Muscle layer of duodenum (tissue), 2 donors: ENCODE data around the gene SRRT.

Experiments
- H3K27ac ChIP-seq: one replicate; pipeline ENCODE4 v1.7.0; 2013; ENCODE audit warnings: mild to moderate bottlenecking, low read length
- H3K27me3 ChIP-seq: one replicate; pipeline ENCODE4 v1.7.0; 2013; ENCODE audit warnings: low read depth, mild to moderate bottlenecking, control low read depth, low read length
- H3K36me3 ChIP-seq, 2 donors: one replicate each; pipeline ENCODE4 v1.7.0; 2013; ENCODE audit warnings: low read length in 2 of 2, control low read depth in 1 of 2, mild to moderate bottlenecking in 1 of 2; ENCODE audit not compliant: insufficient read depth in 2 of 2, control insufficient read depth in 1 of 2
- H3K4me1 ChIP-seq, 2 donors: one replicate each; pipeline ENCODE4 v1.7.0; 2013; ENCODE audit warnings: low read length in 2 of 2, mild to moderate bottlenecking in 2 of 2, control low read depth in 1 of 2, moderate library complexity in 1 of 2; ENCODE audit not compliant: insufficient read depth in 2 of 2, control insufficient read depth in 1 of 2
- H3K4me3 ChIP-seq, 2 donors: one replicate each; pipeline ENCODE4 v1.7.0; 2013; ENCODE audit warnings: low read length in 2 of 2, low read depth in 1 of 2, mild to moderate bottlenecking in 1 of 2
- H3K9me3 ChIP-seq, 2 donors: one replicate each; pipeline ENCODE4 v1.7.0; 2013; ENCODE audit warnings: low read length in 2 of 2, control low read depth in 1 of 2, mild to moderate bottlenecking in 1 of 2; ENCODE audit not compliant: control insufficient read depth in 1 of 2
- donor health status: healthy.

Gene SRRT

DNA sequence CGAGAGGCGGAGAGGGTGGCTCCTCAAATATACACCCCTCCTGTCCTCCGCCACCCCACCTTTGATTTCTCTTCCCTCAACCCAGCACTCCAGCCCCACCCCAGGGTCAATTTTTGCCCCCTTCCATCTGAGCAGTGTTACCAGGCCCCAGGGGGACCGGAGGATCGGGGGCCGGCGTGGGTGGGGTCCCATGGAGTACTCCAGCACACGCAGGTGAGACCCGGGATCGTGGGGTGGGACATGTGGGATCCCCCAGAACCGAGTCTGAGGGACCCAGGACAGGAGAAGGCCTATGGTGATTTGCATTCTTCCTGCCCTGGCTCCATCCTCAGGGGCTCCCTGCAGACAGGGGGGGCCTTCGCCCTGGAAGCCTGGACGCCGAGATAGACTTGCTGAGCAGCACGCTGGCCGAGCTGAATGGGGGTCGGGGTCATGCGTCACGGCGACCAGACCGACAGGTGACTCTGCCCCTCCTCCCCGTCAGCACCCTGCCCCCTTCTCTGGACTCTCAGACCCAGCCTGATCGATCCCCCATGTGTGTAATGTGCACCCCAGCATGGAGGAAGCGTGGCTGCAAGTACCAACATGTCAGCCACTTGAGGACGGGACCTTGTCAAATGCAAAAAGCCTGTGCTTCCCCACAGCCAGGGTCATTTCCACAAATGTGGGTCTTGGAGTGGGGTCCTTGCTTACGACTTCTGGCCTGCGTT lies 7.0 kb upstream of the SRRT start:
- Histone ChIP-seq H3K4me1 (peaks cover 10 to 35% of the 10 kb centered on the region in 2 donors), H3K9me3 (no peaks in the 10 kb centered on the region)

DNA sequence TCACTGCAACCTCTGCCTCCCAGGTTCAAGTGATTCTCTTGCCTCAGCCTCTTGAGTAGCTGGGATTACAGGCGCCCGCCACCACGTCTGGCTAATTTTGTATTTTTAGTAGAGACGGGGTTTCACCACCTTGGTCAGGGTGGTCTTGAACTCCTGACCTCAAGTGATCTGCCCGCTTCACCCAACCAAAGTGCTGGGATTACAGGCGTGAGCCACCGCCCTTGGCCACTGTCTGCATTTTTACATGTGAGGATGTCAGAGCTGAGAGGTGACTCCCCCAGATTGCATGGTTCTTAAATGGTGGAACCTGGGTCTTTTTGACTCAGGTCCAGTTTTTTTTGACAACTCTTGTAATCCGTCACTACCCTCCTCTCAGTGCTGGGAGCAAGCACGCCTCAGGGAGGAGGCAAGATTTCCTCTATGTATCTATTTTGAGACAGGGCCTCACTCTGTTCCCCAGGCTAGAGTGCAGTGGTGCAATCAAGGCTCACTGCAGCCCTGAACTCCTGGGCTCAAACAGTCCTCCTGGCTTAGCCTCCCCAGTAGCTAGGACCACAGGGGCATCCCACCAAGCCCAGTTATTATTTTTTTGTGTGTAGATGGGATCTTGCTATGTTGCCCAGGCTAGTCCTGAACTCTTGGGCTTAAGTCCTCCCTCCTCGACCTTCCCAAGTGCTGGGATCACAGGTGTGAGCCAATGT lies 1.2 kb upstream of the SRRT start:
- Histone ChIP-seq H3K4me1 (peaks cover 7 to 43% of the 10 kb centered on the region in 2 donors), H3K27ac (peak overlapping the region; percentile 96), H3K4me3 (peak overlapping the region; percentile 72 to 94)

More for the DNA sequence above, 7.0 kb upstream of the SRRT start:
- Histone ChIP-seq H3K4me3 (peak overlapping the region; percentile 73 to 81), H3K36me3 (peaks cover 10 to 25% of the 10 kb centered on the region in 2 donors), H3K27me3 (no peaks in the 10 kb centered on the region), H3K27ac (peak overlapping the region; percentile 84)

GRCh38 chr7:100874300-100874576 lies 665 bp upstream of the SRRT start:
- Histone ChIP-seq H3K4me3 (peak overlapping the region; percentile 72 to 94), H3K27ac (peak overlapping the region; percentile 96), H3K27me3 (no peaks in the 10 kb centered on the region), H3K36me3 (peaks cover 9 to 31% of the 10 kb centered on the region in 2 donors), H3K9me3 (no peaks in the 10 kb centered on the region), H3K4me1 (peaks cover 7 to 41% of the 10 kb centered on the region in 2 donors)

More for the DNA sequence above, 1.2 kb upstream of the SRRT start:
- H3K36me3 ChIP-seq = peaks cover 9 to 31% of the 10 kb centered on the region in 2 donors
- H3K9me3 ChIP-seq = no peaks in the 10 kb centered on the region
- H3K27me3 ChIP-seq = no peaks in the 10 kb centered on the region

DNA sequence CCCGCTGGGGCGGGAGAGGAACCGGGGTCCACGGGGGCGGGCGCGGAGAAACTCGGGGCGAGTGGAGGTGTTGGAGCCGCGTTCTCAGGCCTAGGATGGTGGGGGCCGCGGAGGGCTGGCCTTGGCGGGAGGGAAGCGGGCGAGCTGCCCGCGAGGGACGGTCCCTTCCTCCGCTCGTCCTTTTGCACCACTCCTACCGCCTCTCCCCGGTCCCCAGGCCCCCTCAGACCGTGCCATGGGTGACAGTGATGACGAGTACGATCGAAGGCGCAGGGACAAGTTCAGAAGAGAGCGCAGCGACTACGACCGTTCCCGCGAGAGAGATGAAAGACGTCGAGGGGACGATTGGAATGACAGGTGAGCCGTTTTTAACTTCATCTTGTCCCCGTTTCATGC lies 451 bp downstream of the SRRT start:
- Histone ChIP-seq H3K9me3 (no peaks in the 10 kb centered on the region), H3K27ac (peak overlapping the region; percentile 96), H3K36me3 (peaks cover 9 to 31% of the 10 kb centered on the region in 2 donors), H3K4me3 (peak overlapping the region; percentile 72 to 94), H3K27me3 (no peaks in the 10 kb centered on the region), H3K4me1 (peaks cover 7 to 41% of the 10 kb centered on the region in 2 donors)

GRCh38 chr7:100878013-100878412 lies 3.1 kb downstream of the SRRT start:
- peaks cover 18 to 24% of the 10 kb centered on the region in 2 donors for H3K36me3 ChIP-seq

DNA sequence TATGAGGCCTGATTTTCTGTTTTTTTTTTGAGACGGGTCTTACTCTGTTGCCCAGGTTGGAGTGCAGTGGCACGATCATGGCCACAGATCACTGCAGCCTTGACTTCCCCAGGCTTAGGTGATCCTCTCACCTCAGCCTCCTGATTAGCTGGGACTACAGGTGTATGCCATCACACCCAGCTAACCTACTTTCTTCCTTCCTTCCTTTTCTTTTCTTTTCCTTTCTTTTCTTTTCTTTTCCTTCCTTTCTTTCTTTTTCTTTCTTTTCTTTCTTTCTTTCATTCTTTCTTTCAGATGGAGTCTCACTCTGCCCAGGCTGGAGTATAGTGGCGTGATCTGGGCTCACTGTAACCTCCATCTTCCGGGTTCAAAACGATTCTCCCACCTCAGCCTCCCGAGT lies 3.8 kb downstream of the SRRT start:
- Histone ChIP-seq H3K36me3 (peaks cover 21 to 27% of the 10 kb centered on the region in 2 donors), H3K9me3 (no peaks in the 10 kb centered on the region), H3K4me1 (peaks cover 7 to 41% of the 10 kb centered on the region in 2 donors), H3K27ac (no peak overlapping the region), H3K27me3 (no peaks in the 10 kb centered on the region), H3K4me3 (no peak overlapping the region)

More at GRCh38 chr7:100878013-100878412, 3.1 kb downstream of the SRRT start:
- Histone ChIP-seq H3K27ac (no peak overlapping the region), H3K9me3 (no peaks in the 10 kb centered on the region), H3K4me3 (no peak overlapping the region), H3K4me1 (peaks cover 7 to 41% of the 10 kb centered on the region in 2 donors), H3K27me3 (no peaks in the 10 kb centered on the region)

DNA sequence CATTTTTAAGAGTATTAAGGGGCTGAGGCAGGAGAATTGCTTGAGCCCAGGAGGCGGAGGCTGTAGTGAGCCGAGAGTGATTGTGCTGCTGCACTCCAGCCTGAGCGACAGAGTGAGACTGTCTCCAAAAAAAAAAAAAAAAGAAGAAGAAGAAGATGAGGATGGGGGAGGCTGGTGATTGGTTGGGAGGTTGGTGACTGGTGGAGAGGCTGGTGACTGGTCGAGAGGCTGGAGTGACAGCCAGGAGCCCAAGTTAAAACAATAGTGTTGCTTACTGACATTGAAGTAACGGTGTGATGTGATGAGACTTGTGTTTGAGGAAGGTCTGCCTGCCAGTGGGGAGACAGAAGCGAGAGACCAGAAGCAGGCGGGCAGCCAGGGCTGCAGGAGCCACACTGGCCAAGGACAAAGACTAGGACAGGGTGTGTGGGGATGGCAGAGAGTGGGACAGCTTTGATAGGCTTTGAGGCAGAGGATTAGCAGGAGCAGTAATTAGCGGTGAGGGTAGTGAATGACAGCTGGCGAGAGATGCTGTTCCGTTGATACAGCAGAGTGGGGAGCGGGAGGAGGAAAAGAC lies 4.9 kb downstream of the SRRT start:
- H3K4me3 ChIP-seq = no peak overlapping the region
- H3K9me3 ChIP-seq = no peaks in the 10 kb centered on the region
- no peak overlapping the region for H3K27ac ChIP-seq
- no peaks in the 10 kb centered on the region for H3K27me3 ChIP-seq
- peaks cover 32 to 38% of the 10 kb centered on the region in 2 donors for H3K36me3 ChIP-seq
- H3K4me1 ChIP-seq = peaks cover 7 to 35% of the 10 kb centered on the region in 2 donors

- Histone ChIP-seq H3K4me1 (peaks cover 7 to 32% of the 10 kb centered on the region in 2 donors), H3K27me3 (no peaks in the 10 kb centered on the region), H3K36me3 (peaks cover 41 to 46% of the 10 kb centered on the region in 2 donors), H3K27ac (no peak overlapping the region), H3K9me3 (no peaks in the 10 kb centered on the region), H3K4me3 (no peak overlapping the region)
Observed at GRCh38 chr7:100880645-100881044, 5.7 kb downstream of the SRRT start.

DNA sequence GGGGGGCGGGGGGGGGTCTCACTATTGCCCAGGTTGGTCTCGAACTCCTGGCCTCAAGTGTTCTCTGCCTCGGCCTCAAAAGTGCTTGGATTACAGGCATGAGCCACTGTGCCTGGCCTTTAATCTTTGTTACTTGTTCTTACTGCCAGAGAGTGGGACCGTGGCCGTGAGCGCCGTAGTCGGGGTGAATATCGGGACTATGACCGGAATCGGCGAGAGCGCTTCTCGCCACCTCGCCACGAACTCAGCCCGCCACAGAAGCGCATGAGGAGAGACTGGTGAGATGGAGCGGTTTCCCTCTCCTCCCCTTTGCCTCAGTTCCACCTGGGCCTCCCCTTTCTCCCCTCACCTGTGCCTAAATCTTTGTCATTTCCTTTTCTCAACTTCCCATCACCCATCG lies 6.2 kb downstream of the SRRT start:
- Histone ChIP-seq H3K27me3 (no peaks in the 10 kb centered on the region), H3K4me1 (peaks cover 7 to 28% of the 10 kb centered on the region in 2 donors), H3K27ac (no peak overlapping the region), H3K4me3 (no peak overlapping the region), H3K9me3 (no peaks in the 10 kb centered on the region), H3K36me3 (peaks cover 46 to 51% of the 10 kb centered on the region in 2 donors)

GRCh38 chr7:100882201-100882600 lies 7.3 kb downstream of the SRRT start:
- Histone ChIP-seq H3K27ac (no peak overlapping the region), H3K36me3 (peaks cover 56 to 61% of the 10 kb centered on the region in 2 donors), H3K4me1 (peaks cover 3 to 17% of the 10 kb centered on the region in 2 donors), H3K27me3 (no peaks in the 10 kb centered on the region), H3K4me3 (no peak overlapping the region), H3K9me3 (no peaks in the 10 kb centered on the region)

DNA sequence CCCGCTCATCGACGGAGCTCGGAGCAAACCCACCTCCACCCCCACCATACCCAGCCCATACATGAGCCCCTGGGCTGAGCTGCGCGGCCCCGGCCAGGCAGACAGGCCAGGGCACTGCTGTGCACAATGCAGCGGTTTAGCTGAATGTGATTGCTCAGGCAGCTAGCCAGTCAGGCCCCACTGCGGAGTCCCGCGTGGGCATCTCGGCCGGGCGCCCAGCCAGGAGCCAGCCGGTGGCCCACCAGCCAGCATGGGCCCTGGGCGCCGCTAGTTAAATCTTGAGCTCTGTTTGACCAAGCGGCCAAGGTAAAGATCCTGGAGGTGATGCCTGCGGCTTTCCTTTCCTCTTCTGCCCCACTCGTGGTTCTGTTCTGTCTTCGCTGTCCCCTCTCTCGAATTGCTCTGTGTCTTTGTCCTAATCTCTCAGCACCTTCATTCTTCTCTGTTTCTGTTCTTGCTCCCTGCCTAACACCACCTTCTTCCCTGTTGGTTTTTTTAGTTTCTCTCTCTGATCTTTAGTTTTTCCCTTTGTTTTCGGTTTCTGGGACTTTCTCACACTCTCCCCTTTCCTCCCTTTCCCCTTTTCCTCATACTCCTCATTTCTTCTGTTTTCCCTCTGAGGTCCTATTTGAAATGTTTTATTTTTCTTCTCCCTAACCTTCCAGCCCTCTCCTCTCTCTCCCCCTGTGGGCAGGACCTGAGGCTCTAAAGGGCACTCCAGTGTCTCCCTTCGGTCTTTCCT lies 8.1 kb downstream of the SRRT start:
- peaks cover 10 to 16% of the 10 kb centered on the region in 2 donors for H3K4me1 ChIP-seq
- no peak overlapping the region for H3K27ac ChIP-seq
- peaks cover 57 to 68% of the 10 kb centered on the region in 2 donors for H3K36me3 ChIP-seq

More for the DNA sequence above, 8.1 kb downstream of the SRRT start:
- no peaks in the 10 kb centered on the region for H3K27me3 ChIP-seq
- H3K9me3 ChIP-seq = no peaks in the 10 kb centered on the region
- no peak overlapping the region for H3K4me3 ChIP-seq
